GM12875 (cell line): ENCODE results near the gene ZNF219.

Experiments
- H3K4me3 ChIP-seq: one replicate; pipeline ENCODE4 v1.5.1; 2011; ENCODE audit warnings: low read depth, low read length, control low read depth
- CTCF ChIP-seq: IDR thresholded peaks from 2 replicates; pipeline ENCODE4 v1.5.1; 2011; ENCODE audit warnings: low read depth, mild to moderate bottlenecking, control low read depth, inconsistent platforms, low read length, moderate library complexity, borderline replicate concordance; ENCODE audit not compliant: insufficient read depth

ZNF219 gene

DNA sequence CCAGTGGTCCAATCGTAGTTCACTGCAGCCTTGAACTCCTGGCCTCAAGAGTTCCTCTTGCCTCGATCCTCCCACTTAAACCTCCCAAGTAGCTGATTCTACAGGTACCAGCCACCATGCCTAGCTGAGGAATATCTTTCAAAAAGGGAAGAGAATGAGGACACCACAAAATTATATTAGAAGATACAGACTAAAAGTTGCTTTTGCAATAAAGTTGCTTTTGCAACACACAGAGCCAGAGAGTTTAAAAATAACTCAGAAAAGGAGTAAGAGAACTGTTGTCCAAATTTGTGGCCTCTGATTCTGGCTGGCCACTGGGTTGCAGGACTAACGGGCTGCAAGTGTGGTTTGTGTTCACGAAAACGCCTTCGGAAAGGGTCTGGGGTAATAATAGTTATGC lies 22.2 kb upstream of the ZNF219 start:
- TF ChIP-seq CTCF: no peak
- H3K4me3 ChIP-seq: no peak overlapping the region

DNA sequence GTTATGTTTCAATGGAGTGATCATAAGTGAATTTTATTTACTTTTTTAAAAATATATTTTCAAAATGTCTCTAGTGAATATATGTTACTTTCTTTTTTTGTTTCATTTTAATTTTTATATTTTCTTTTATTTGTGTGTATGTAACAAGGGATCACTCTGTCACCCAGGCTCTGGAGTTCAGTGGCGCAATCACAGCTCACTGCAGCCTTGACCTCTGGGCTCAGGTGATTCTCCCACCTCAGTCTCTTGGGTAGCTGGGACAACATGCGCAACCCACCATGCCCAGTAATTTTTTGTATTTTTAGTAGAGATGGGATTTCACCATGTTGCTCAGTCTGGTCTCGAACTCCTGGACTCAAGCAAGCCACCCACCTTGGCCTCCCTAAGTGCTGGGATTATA lies 20.5 kb upstream of the ZNF219 start:
- TF ChIP-seq CTCF: no peak
- no peak overlapping the region for H3K4me3 ChIP-seq

GRCh38 chr14:21113369-21113768 lies 14.9 kb upstream of the ZNF219 start:
- no peak for TF ChIP-seq CTCF
- H3K4me3 ChIP-seq: no peak overlapping the region

DNA sequence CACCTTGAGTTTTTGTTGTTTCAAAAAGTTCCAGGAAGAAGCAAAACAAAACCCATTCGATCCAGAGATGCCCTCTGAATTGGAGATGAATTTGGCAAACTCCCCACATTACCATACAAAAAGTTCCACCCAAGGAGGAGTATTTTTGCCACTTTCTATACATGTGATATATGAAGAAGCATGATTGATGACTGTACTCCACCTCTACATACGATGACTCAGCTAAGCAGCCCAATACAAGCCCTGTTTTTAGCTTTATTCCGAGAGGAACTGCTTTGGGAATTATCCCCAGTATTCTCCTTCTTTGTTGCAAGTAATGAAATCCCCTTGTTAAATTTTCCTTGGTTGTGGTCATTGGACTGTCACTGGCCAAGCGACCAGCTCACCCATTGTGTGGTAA lies 13.8 kb upstream of the ZNF219 start:
- TF ChIP-seq CTCF: no peak

DNA sequence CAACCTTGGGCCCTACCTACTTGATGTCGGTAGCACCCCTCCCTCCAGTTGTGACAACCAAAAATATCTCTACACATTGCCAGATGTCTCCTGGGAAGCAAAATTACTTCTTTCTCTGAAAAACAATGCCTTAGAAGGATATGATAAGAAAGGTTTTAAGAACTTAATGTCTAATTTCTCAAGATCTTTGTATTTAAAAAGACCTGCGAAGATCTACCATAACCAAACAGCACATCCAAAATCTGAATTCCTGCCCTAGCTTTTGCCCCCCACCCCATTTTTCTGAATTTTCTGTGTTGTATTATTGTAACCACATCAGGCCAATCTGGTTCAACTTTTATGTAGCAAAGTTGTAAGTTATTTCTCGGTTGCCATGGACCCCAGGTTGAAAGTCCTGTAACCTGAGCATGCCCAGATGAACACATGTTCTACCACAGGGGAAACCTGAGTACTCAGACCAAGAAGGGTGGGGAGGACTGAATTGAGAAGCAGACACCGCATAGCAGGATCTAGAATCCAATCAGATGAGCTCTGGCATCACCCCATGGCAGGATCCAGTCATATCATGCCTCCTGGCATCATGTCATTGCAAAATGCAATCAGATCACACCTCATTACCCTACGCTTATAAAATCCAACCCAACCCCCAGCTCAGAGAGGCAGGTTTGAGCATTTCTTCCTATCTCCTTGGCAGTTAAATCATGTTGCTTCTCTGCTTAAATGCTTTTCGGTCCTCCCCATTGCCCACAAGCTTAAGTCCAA lies 11.1 kb upstream of the ZNF219 start:
- no peak overlapping the region for H3K4me3 ChIP-seq
- TF ChIP-seq CTCF: no peak

More for the DNA sequence above, 13.8 kb upstream of the ZNF219 start:
- H3K4me3 ChIP-seq: no peak overlapping the region

GRCh38 chr14:21108791-21109190 lies 10.3 kb upstream of the ZNF219 start:
- no peak for TF ChIP-seq CTCF
- H3K4me3 ChIP-seq: no peak overlapping the region

- no peak for TF ChIP-seq CTCF
- H3K4me3 ChIP-seq: no peak overlapping the region
These were observed 8.9 kb upstream of the ZNF219 start for GRCh38 chr14:21107283-21107800.
